Measurements from ENCODE around the gene LAGE3.

LAGE3 gene

GRCh38 chrX:154468217-154468616 is 10.9 kb downstream of the LAGE3 start:
- no peak for DNase-seq (ENCODE audit: low read depth in 1 of 2, low spot score in 1 of 2)
- no peak for TF ChIP-seq GABPA (IDR thresholded peaks at IDR 0.05; ENCODE audit: low read depth)
- TF ChIP-seq SPI1 (IDR thresholded peaks at IDR 0.05; ENCODE audit: borderline replicate concordance, low read depth), result no peak
- TF ChIP-seq CTCF (IDR thresholded peaks at IDR 0.05; ENCODE audit: insufficient read depth, low read length), result no peak
- TF ChIP-seq, protein P1, sequence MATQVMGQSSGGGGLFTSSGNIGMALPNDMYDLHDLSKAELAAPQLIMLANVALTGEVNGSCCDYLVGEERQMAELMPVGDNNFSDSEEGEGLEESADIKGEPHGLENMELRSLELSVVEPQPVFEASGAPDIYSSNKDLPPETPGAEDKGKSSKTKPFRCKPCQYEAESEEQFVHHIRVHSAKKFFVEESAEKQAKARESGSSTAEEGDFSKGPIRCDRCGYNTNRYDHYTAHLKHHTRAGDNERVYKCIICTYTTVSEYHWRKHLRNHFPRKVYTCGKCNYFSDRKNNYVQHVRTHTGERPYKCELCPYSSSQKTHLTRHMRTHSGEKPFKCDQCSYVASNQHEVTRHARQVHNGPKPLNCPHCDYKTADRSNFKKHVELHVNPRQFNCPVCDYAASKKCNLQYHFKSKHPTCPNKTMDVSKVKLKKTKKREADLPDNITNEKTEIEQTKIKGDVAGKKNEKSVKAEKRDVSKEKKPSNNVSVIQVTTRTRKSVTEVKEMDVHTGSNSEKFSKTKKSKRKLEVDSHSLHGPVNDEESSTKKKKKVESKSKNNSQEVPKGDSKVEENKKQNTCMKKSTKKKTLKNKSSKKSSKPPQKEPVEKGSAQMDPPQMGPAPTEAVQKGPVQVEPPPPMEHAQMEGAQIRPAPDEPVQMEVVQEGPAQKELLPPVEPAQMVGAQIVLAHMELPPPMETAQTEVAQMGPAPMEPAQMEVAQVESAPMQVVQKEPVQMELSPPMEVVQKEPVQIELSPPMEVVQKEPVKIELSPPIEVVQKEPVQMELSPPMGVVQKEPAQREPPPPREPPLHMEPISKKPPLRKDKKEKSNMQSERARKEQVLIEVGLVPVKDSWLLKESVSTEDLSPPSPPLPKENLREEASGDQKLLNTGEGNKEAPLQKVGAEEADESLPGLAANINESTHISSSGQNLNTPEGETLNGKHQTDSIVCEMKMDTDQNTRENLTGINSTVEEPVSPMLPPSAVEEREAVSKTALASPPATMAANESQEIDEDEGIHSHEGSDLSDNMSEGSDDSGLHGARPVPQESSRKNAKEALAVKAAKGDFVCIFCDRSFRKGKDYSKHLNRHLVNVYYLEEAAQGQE (IDR thresholded peaks at IDR 0.05; ENCODE audit: insufficient replicate concordance, low read depth), result no peak
- no peak for TF ChIP-seq POLR2AphosphoS5 (IDR thresholded peaks at IDR 0.05; ENCODE audit: low read depth)
- H3K4me3 ChIP-seq (replicated peaks; ENCODE audit: insufficient read depth, low read length), result no peak overlapping the region
- no peaks in the 10 kb centered on the region for H3K27me3 ChIP-seq (ENCODE audit: insufficient read depth, poor library complexity, severe bottlenecking)
- no peak overlapping the region for H3K27ac ChIP-seq (replicated peaks)

GRCh38 chrX:154467556-154467955 is 11.5 kb downstream of the LAGE3 start:
- TF ChIP-seq CTCF (IDR thresholded peaks at IDR 0.05; ENCODE audit: insufficient read depth, low read length) (no peak), SPI1 (IDR thresholded peaks at IDR 0.05; ENCODE audit: borderline replicate concordance, low read depth) (no peak), POLR2AphosphoS5 (IDR thresholded peaks at IDR 0.05; ENCODE audit: low read depth) (no peak), GABPA (IDR thresholded peaks at IDR 0.05; ENCODE audit: low read depth) (no peak)
- TF ChIP-seq, protein P1 (IDR thresholded peaks at IDR 0.05; ENCODE audit: insufficient replicate concordance, low read depth), result no peak
- no peak for DNase-seq (ENCODE audit: low read depth in 1 of 2, low spot score in 1 of 2)

GRCh38 chrX:154466907-154467306 is 12.2 kb downstream of the LAGE3 start:
- Histone ChIP-seq H3K27ac (replicated peaks) (no peak overlapping the region), H3K4me3 (replicated peaks; ENCODE audit: insufficient read depth, low read length) (no peak overlapping the region), H3K27me3 (ENCODE audit: insufficient read depth, poor library complexity, severe bottlenecking) (no peaks in the 10 kb centered on the region)
- TF ChIP-seq, protein P1 (IDR thresholded peaks at IDR 0.05; ENCODE audit: insufficient replicate concordance, low read depth), result no peak
- no peak for TF ChIP-seq GABPA (IDR thresholded peaks at IDR 0.05; ENCODE audit: low read depth)
- no peak for DNase-seq (ENCODE audit: low read depth in 1 of 2, low spot score in 1 of 2)

More at GRCh38 chrX:154467556-154467955, 11.5 kb downstream of the LAGE3 start:
- no peak overlapping the region for H3K4me3 ChIP-seq (replicated peaks; ENCODE audit: insufficient read depth, low read length)
- H3K27me3 ChIP-seq (ENCODE audit: insufficient read depth, poor library complexity, severe bottlenecking), result no peaks in the 10 kb centered on the region
- no peak overlapping the region for H3K27ac ChIP-seq (replicated peaks)

All from HL-60 (cell line).